ENCODE results near the gene RNFT1. TPM values are rescaled to one million over a fixed set of nuclear protein-coding genes. Genes with fewer than 3 reads are reported as not detected.
A peak's percentile ranks its signal among the peaks of the same experiment; 100 is the strongest.

Gene RNFT1
- total RNA-seq, 1 donor from 2014 or later = 4.8 TPM

DNA sequence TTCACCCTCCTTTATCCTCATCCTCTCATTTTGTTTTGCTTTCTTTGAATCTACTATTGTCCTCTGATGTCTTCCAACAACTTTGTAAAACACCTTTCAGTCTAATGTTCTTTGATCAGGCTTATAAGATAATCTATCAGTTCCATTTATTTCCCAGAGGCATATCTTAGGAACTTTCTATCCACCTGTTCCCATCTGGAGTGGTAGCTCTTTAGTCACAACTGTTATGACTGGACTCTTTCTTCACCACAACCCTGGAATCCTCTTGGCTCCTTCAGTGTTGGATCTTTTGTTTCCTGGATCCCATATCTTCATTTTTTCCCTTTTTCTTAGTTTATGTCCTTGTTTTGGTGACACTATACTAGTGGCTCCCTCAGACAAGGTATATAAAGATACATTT, 48.1 kb downstream of the RNFT1 start:
- no peak for DNase-seq (ENCODE audit: low read depth)
- H3K4me3 ChIP-seq (ENCODE audit: low read depth, low read length) = no peak overlapping the region
- TF ChIP-seq, protein P1, sequence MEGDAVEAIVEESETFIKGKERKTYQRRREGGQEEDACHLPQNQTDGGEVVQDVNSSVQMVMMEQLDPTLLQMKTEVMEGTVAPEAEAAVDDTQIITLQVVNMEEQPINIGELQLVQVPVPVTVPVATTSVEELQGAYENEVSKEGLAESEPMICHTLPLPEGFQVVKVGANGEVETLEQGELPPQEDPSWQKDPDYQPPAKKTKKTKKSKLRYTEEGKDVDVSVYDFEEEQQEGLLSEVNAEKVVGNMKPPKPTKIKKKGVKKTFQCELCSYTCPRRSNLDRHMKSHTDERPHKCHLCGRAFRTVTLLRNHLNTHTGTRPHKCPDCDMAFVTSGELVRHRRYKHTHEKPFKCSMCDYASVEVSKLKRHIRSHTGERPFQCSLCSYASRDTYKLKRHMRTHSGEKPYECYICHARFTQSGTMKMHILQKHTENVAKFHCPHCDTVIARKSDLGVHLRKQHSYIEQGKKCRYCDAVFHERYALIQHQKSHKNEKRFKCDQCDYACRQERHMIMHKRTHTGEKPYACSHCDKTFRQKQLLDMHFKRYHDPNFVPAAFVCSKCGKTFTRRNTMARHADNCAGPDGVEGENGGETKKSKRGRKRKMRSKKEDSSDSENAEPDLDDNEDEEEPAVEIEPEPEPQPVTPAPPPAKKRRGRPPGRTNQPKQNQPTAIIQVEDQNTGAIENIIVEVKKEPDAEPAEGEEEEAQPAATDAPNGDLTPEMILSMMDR (conservative IDR thresholded peaks at IDR 0.05; ENCODE audit: low read depth, low read length) = no peak

DNA sequence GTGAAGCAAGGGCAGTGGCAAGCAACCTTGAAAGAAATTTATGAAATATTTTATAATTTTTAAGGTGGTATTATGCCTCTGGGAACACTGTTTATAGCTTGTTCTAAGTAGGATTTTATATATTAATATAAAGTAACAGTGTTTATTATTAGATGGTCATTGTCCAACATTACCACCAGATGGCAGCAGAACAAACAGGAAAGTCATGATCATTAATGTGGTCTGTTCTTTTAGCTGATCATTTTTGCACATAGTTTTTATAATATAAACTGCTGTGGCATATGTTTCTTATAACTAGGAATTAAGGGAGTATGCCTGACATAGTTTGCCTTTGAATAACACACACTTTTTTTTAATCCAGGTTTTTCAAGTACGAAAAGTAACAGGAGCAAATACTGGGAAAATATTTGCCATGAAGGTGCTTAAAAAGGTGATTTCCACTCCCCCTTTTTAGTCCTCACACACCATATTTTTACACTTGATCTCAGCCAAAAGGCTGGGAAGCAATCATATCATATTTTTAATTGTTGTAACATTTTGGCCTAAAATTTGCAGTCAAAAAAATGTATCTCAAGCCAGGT, 50.2 kb downstream of the RNFT1 start:
- no peak for DNase-seq (ENCODE audit: low read depth)
- TF ChIP-seq, protein P1 (conservative IDR thresholded peaks at IDR 0.05; ENCODE audit: low read depth, low read length) = peak; percentile 65
- no peak overlapping the region for H3K4me3 ChIP-seq (ENCODE audit: low read depth, low read length)

DNA sequence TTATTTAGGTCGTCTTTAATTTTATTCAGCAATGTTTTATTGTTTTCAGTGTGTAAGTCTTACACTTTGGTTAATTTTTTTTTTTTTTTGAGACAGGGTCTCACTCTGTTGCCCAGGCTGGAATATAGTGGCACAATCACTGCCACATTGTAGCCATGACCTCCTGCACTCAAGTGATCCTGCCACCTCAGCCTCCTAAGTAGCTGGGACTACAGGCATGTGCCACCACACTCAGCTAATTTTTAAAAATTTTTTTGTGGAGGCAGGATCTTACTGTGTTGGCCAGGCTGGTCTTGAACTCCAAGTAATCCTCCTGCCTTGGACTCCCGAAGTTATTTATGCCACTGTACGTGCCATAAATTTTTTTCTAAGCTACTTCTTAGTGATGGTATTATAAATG, 57.1 kb downstream of the RNFT1 start:
- TF ChIP-seq, protein P1 (conservative IDR thresholded peaks at IDR 0.05; ENCODE audit: low read depth, low read length) = no peak

DNA sequence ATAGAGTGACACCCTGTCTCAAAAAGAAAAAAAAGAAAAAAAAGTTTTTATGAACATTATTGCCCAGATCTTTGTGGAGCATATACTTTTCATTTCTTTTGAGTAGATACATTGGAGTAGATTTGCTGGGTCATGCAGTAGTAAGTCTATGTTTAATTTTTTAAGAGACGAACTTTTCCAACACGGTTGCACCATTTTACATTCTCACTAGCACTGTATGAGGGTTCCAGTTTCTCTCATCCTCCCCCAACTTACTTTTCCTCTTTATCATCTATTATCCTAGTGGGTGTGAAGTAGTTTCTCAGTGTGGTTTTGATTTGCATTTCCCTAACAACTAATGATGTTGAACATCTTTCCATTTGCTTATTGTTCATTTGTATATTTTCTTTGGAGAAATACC, 61.1 kb downstream of the RNFT1 start:
- TF ChIP-seq, protein P1 (conservative IDR thresholded peaks at IDR 0.05; ENCODE audit: low read depth, low read length) = no peak
- DNase-seq (ENCODE audit: low read depth) = no peak
- H3K4me3 ChIP-seq (ENCODE audit: low read depth, low read length) = no peak overlapping the region

More for the DNA sequence above, 57.1 kb downstream of the RNFT1 start:
- no peak overlapping the region for H3K4me3 ChIP-seq (ENCODE audit: low read depth, low read length)
- no peak for DNase-seq (ENCODE audit: low read depth)

Other genes with a start within 250 kb of the RNFT1 start
- 3.4 and 9.5 TPM in 2 replicates for gene TUBD1, start 71.8 kb downstream of the RNFT1 start, total RNA-seq
- gene RPS6KB1, start 71.6 kb downstream of the RNFT1 start, total RNA-seq = 25.0 and 26.3 TPM in 2 replicates
- gene HEATR6, start 114.2 kb upstream of the RNFT1 start, total RNA-seq = 14.2 and 29.1 TPM in 2 replicates
- gene CA4, start 185.2 kb upstream of the RNFT1 start, total RNA-seq = not detected in 2 replicates